ENCODE data around the gene PRELID3B. TPM values are rescaled to one million over a fixed set of nuclear protein-coding genes. Genes with fewer than 3 reads are reported as not detected.

PRELID3B gene
- total RNA-seq (2014; rRNA removed; shearing (Covaris generic)), result 280 and 290 TPM in 2 replicates
- polyA plus RNA-seq (2014; cell fraction: nucleus; rRNA removed), result 117 and 168 TPM in 2 replicates

- no peak for DNase-seq (ENCODE audit: extremely low read depth, low read depth)
Observed at GRCh38 chr20:59042151-59042795, at the start of gene PRELID3B. TSS of gene PRELID3B (minus strand) at chr20:59042786. CDS start at chr20:59042730, 56 bp downstream.

- DNase-seq (ENCODE audit: extremely low read depth, low read depth), result peak; percentile 77
Observed at GRCh38 chr20:59087829-59088433, 45.3 kb upstream of the PRELID3B start.

GRCh38 chr20:59086923-59087322 lies 44.3 kb upstream of the PRELID3B start:
- no peak for DNase-seq (ENCODE audit: extremely low read depth, low read depth)

GRCh38 chr20:59084041-59084850 lies 41.7 kb upstream of the PRELID3B start:
- DNase-seq (ENCODE audit: extremely low read depth, low read depth), result no peak

- peak; percentile 30 for DNase-seq (ENCODE audit: extremely low read depth, low read depth)
Observed at GRCh38 chr20:59082981-59083380, 40.4 kb upstream of the PRELID3B start.

- no peak for DNase-seq (ENCODE audit: extremely low read depth, low read depth)
Observed at GRCh38 chr20:59082077-59082740, 39.6 kb upstream of the PRELID3B start.

- no peak for DNase-seq (ENCODE audit: extremely low read depth, low read depth)
Observed at GRCh38 chr20:59081036-59081435, 38.5 kb upstream of the PRELID3B start.

- no peak for DNase-seq (ENCODE audit: extremely low read depth, low read depth)
Observed at GRCh38 chr20:59078231-59078630, 35.6 kb upstream of the PRELID3B start.

GRCh38 chr20:59077705-59078104 lies 35.1 kb upstream of the PRELID3B start:
- DNase-seq (ENCODE audit: extremely low read depth, low read depth), result no peak

- no peak for DNase-seq (ENCODE audit: extremely low read depth, low read depth)
Observed at GRCh38 chr20:59075934-59076508, 33.4 kb upstream of the PRELID3B start.

GRCh38 chr20:59074456-59074855 lies 31.9 kb upstream of the PRELID3B start:
- peak; percentile 30 for DNase-seq (ENCODE audit: extremely low read depth, low read depth)

- DNase-seq (ENCODE audit: extremely low read depth, low read depth), result no peak
Observed at GRCh38 chr20:59073582-59073981, 31.0 kb upstream of the PRELID3B start.

GRCh38 chr20:59071216-59071615 lies 28.6 kb upstream of the PRELID3B start:
- DNase-seq (ENCODE audit: extremely low read depth, low read depth), result no peak

- no peak for DNase-seq (ENCODE audit: extremely low read depth, low read depth)
Observed at GRCh38 chr20:59069026-59069425, 26.4 kb upstream of the PRELID3B start.

GRCh38 chr20:59068534-59068933 lies 25.9 kb upstream of the PRELID3B start:
- DNase-seq (ENCODE audit: extremely low read depth, low read depth), result no peak

GRCh38 chr20:59064214-59064722 lies 21.7 kb upstream of the PRELID3B start:
- peak; percentile 26 for DNase-seq (ENCODE audit: extremely low read depth, low read depth)

- DNase-seq (ENCODE audit: extremely low read depth, low read depth), result peak; percentile 96
Observed at GRCh38 chr20:59063358-59064213, 21.0 kb upstream of the PRELID3B start.

GRCh38 chr20:59062081-59062480 lies 19.5 kb upstream of the PRELID3B start:
- DNase-seq (ENCODE audit: extremely low read depth, low read depth), result peak; percentile 35

GRCh38 chr20:59055302-59055701 lies 12.7 kb upstream of the PRELID3B start:
- no peak for DNase-seq (ENCODE audit: extremely low read depth, low read depth)
